Peyer's patch (tissue), 4 donors: ENCODE results near the gene SCN5A.

Source experiments
- POLR2A ChIP-seq, 2 donors: fragments of 450-650 bp; IDR thresholded peaks; one replicate each; pipeline ENCODE4 v1.5.1; 2017; ENCODE audit warnings: antibody characterized with exemption in 2 of 2, mild to moderate bottlenecking in 2 of 2, moderate library complexity in 2 of 2
- TF ChIP-seq, protein P1 (sequence below), 6 experiments: fragments of 450-650 bp in 4 of 6; fragments of 200-600 bp in 2 of 6; sonication (generic) in 1 of 6; IDR thresholded peaks; one replicate each; pipeline ENCODE4 v1.5.1; 2017 to 2019; ENCODE audit warnings: antibody characterized with exemption in 6 of 6, mild to moderate bottlenecking in 3 of 6, moderate library complexity in 1 of 6

DNA sequence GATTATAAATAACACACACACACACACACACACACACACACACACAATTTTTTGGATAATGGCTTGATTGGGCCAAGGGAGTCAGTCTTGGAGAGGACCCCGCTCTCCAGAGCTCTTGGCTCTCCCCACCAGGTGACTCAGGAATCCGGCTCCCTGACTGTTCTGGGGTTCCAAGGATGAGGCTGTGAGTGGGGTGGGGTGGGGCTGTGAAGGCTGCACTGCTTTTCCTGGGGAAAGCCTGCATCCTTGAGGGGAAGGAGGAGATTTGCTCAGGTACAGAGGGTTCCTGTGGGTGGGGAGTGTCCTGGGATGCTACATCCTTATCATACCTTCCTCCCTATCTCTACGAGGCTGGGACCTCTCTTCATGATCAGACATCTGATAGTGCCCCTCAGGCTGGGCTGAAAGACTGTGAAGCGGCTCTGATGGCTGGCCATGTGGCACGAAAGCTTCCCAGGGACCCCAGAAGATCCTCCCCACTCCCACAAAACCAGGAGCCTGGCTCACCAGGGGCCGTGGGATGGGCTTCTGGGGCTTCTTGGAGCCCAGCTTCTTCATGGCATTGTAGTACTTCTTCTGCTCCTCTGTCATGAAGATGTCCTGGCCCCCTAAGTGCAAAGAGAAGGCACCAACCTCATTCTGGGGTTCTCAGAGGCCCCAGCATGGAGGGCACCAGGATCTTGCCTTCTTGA lies 94.2 kb downstream of the SCN5A start:
- TF ChIP-seq, protein P1, sequence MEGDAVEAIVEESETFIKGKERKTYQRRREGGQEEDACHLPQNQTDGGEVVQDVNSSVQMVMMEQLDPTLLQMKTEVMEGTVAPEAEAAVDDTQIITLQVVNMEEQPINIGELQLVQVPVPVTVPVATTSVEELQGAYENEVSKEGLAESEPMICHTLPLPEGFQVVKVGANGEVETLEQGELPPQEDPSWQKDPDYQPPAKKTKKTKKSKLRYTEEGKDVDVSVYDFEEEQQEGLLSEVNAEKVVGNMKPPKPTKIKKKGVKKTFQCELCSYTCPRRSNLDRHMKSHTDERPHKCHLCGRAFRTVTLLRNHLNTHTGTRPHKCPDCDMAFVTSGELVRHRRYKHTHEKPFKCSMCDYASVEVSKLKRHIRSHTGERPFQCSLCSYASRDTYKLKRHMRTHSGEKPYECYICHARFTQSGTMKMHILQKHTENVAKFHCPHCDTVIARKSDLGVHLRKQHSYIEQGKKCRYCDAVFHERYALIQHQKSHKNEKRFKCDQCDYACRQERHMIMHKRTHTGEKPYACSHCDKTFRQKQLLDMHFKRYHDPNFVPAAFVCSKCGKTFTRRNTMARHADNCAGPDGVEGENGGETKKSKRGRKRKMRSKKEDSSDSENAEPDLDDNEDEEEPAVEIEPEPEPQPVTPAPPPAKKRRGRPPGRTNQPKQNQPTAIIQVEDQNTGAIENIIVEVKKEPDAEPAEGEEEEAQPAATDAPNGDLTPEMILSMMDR (IDR thresholded peaks at IDR 0.05): no peak
- TF ChIP-seq POLR2A (IDR thresholded peaks at IDR 0.05): no peak
